IMR-90 (cell line): ENCODE data around the gene EIF4ENIF1. TPM values are rescaled to one million over a fixed set of nuclear protein-coding genes. Genes with fewer than 3 reads are reported as not detected.

Source experiments
- ATAC-seq: fragments of 200-7000 bp; cut with Tn5 transposase; 2 replicates; pipeline ENCODE4 v1.9.1; 2020; ENCODE audit warnings: low read depth, mild to moderate bottlenecking, moderate library complexity
- BruUV-seq: library from RNA; stranded (reverse); fragments of 400-500 nt; replicated peaks from 2 replicates; lab custom pipeline; 2021; lab: Mats Ljungman, UMichigan
- CTCF ChIA-PET: fragments of 300-600 bp; formaldehyde crosslinking; extraction: SDS; loops from one replicate; lab custom pipeline; 2021; ENCODE audit warnings: antibody characterized with exemption; lab: Yijun Ruan, JAX
- POLR2A ChIA-PET: fragments of 300-600 bp; sonication (Branson Sonifier 250); formaldehyde crosslinking; loops from one replicate; lab custom pipeline; 2022; ENCODE audit warnings: antibody characterized with exemption; ENCODE audit not compliant: unreplicated experiment; lab: Charles Lee
- DNase-seq: peaks from one replicate; pipeline ENCODE4 v3.0.0; 2013
- H2AFZ ChIP-seq: replicated peaks from 2 replicates; pipeline ENCODE3; 2013; ENCODE audit warnings: low read length, mild to moderate bottlenecking; ENCODE audit not compliant: poor library complexity
- H2AK5ac ChIP-seq: 2 replicates; pipeline ENCODE4 v1.6.1; 2013; ENCODE audit warnings: low read depth, low read length, inconsistent platforms
- H2AK9ac ChIP-seq: replicated peaks from 2 replicates; pipeline ENCODE3; 2013; ENCODE audit warnings: mild to moderate bottlenecking, low read depth, low read length, moderate library complexity; ENCODE audit not compliant: poor library complexity
- H2BK120ac ChIP-seq: 2 replicates; pipeline ENCODE4 v1.6.1; 2013; ENCODE audit warnings: low read depth, low read length, inconsistent platforms
- H2BK15ac ChIP-seq: 3 replicates; pipeline ENCODE4 v1.6.1; 2013; ENCODE audit warnings: low read depth, low read length, inconsistent platforms
- H2BK20ac ChIP-seq: 2 replicates; pipeline ENCODE4 v1.6.1; 2013; ENCODE audit warnings: low read depth, mild to moderate bottlenecking, inconsistent platforms, low read length, moderate library complexity
- H2BK5ac ChIP-seq: 2 replicates; pipeline ENCODE4 v1.6.1; 2013; ENCODE audit warnings: mild to moderate bottlenecking, low read depth, low read length, inconsistent platforms; ENCODE audit not compliant: poor library complexity, severe bottlenecking
- H3K14ac ChIP-seq: replicated peaks from 2 replicates; pipeline ENCODE4 v1.6.1; 2013; ENCODE audit warnings: low read depth, low read length, inconsistent platforms
- H3K18ac ChIP-seq: 2 replicates; pipeline ENCODE4 v1.6.1; 2013; ENCODE audit warnings: low read depth, low read length, control low read depth
- H3K23ac ChIP-seq: 2 replicates; pipeline ENCODE4 v1.6.1; 2013; ENCODE audit warnings: low read depth, low read length, inconsistent platforms
- H3K27ac ChIP-seq: 2 replicates; pipeline ENCODE4 v1.5.1; 2013; ENCODE audit warnings: mild to moderate bottlenecking, control low read depth, low read length; ENCODE audit not compliant: insufficient read depth
- H3K27me3 ChIP-seq: 2 replicates; pipeline ENCODE4 v1.6.1; 2013; ENCODE audit warnings: low read length; ENCODE audit not compliant: control insufficient read depth, insufficient read depth
- H3K36me3 ChIP-seq: 2 replicates; pipeline ENCODE4 v1.6.1; 2013; ENCODE audit warnings: low read length, mixed read lengths; ENCODE audit not compliant: control insufficient read depth, insufficient read depth
- H3K4ac ChIP-seq: 2 replicates; pipeline ENCODE4 v1.6.1; 2013; ENCODE audit warnings: low read depth, low read length, inconsistent platforms
- H3K4me1 ChIP-seq: 2 replicates; pipeline ENCODE4 v1.6.1; 2013; ENCODE audit warnings: low read length, mixed read lengths; ENCODE audit not compliant: control insufficient read depth, insufficient read depth
- H3K4me2 ChIP-seq: 2 replicates; pipeline ENCODE4 v1.6.1; 2013; ENCODE audit warnings: low read depth, mild to moderate bottlenecking, control low read depth, low read length, moderate library complexity
- H3K4me3 ChIP-seq: 2 replicates; pipeline ENCODE4 v1.5.1; 2013; ENCODE audit warnings: low read depth, mild to moderate bottlenecking, control low read depth, low read length, moderate library complexity; ENCODE audit not compliant: insufficient read depth
- H3K56ac ChIP-seq: 2 replicates; pipeline ENCODE4 v1.6.1; 2013; ENCODE audit warnings: low read length, inconsistent platforms; ENCODE audit not compliant: insufficient read depth; ENCODE audit errors: extremely low read depth
- H3K79me1 ChIP-seq, 2 experiments: 2 replicates each; pipeline ENCODE4 v1.6.1; 2013; ENCODE audit warnings: low read length in 2 of 2, inconsistent platforms in 1 of 2, low read depth in 1 of 2
- H3K9ac ChIP-seq: 2 replicates; pipeline ENCODE4 v1.6.1; 2013; ENCODE audit warnings: low read depth, low read length, control low read depth
- H3K9me1 ChIP-seq: 2 replicates; pipeline ENCODE4 v1.6.1; 2013; ENCODE audit warnings: low read length, inconsistent platforms; ENCODE audit not compliant: insufficient read depth
- H3K9me3 ChIP-seq: 2 replicates; pipeline ENCODE4 v1.6.1; 2013; ENCODE audit warnings: low read length; ENCODE audit not compliant: control insufficient read depth, insufficient read depth
- H4K20me1 ChIP-seq: 2 replicates; pipeline ENCODE4 v1.6.1; 2013; ENCODE audit warnings: low read length, inconsistent platforms; ENCODE audit not compliant: insufficient read depth
- H4K5ac ChIP-seq: 2 replicates; pipeline ENCODE4 v1.6.1; 2013; ENCODE audit warnings: mild to moderate bottlenecking, low read depth, low read length, control low read depth
- H4K8ac ChIP-seq, 2 experiments: 2 replicates each; pipeline ENCODE4 v1.6.1; 2013; ENCODE audit warnings: low read depth in 2 of 2, low read length in 2 of 2, control low read depth in 1 of 2, inconsistent platforms in 1 of 2
- H4K91ac ChIP-seq: 2 replicates; pipeline ENCODE4 v1.6.1; 2013; ENCODE audit warnings: low read depth, low read length, inconsistent platforms; ENCODE audit not compliant: insufficient read depth
- BHLHE40 ChIP-seq: fragments of 150-350 bp; IDR thresholded peaks from 2 replicates; pipeline ENCODE4 v1.6.1; 2016; ENCODE audit warnings: mild to moderate bottlenecking, low read depth, low read length
- MAFK ChIP-seq: IDR thresholded peaks from 2 replicates; pipeline ENCODE4 v1.6.1; 2012; ENCODE audit warnings: low read depth, low read length, improper control_type of control experiment
- POLR2A ChIP-seq: IDR thresholded peaks from 2 replicates; pipeline ENCODE4 v1.6.1; 2012; ENCODE audit warnings: mild to moderate bottlenecking, low read depth, low read length
- RFX5 ChIP-seq: IDR thresholded peaks from 2 replicates; pipeline ENCODE4 v1.8.0; 2012; ENCODE audit warnings: low read depth, mild to moderate bottlenecking, low read length, moderate library complexity
- WGBS, 2 experiments: methylation state at CpG; one replicate each; pipeline versions ENCODE4 v1.1.5 to v1.1.7; 2013; ENCODE audit warnings: missing lambda C conversion rate in 2 of 2; ENCODE audit not compliant: insufficient read length in 1 of 2; ENCODE audit errors: extremely low coverage in 2 of 2; 5-methylcytosine and 5-hydroxymethylcytosine counted together
- dilution Hi-C: fragments of 300-500 bp; cut with HindIII; formaldehyde crosslinking; loops from one replicate; pipeline ENCODE4 v1.14.3; 2018; ENCODE audit warnings: low sequenced_read_pairs; ENCODE audit not compliant: unreplicated experiment
- in situ Hi-C: fragments of 300-500 bp; cut with MboI; formaldehyde crosslinking; loops from 3 replicates; pipeline ENCODE4 v1.14.3; 2019; ENCODE audit warnings: low sequenced_read_pairs, inconsistent platforms, mixed read lengths
- intact Hi-C: fragments of 100-400 bp; cut with micrococcal nuclease; formaldehyde crosslinking; loops from 2 replicates; pipeline ENCODE4 v1.10.0; 2022
- polyA plus RNA-seq, 3 experiments: library from polyadenylated mRNA; depleted of rRNA; stranded (reverse); fragments of >200 nt; gene quantifications; 2 replicates each; pipeline ENCODE4 v1.2.3, GENCODE V29; 2012; ENCODE audit warnings: low replicate concordance in 1 of 3
- total RNA-seq: library from RNA; depleted of rRNA; stranded (reverse); fragments of >200 nt; gene quantifications from 2 replicates; pipeline ENCODE4 v1.2.3, GENCODE V29; 2012

Gene EIF4ENIF1
- total and polyA plus RNA-seq, 2 of the 4 experiments (the other 2 are of a cell fraction): 14.7 to 16.0 TPM

GRCh38 chr22:31530823-31531195, 41.2 kb upstream of the EIF4ENIF1 start:
- Histone ChIP-seq H4K20me1 (no peaks in the 10 kb centered on the region), H3K4me2 (peak overlapping the region; percentile 29)

More at GRCh38 chr22:31530823-31531195, 41.2 kb upstream of the EIF4ENIF1 start:
- Histone ChIP-seq H2AK9ac (no peak overlapping the region), H3K27me3 (no peaks in the 10 kb centered on the region), H3K9me3 (no peaks in the 10 kb centered on the region), H3K36me3 (no peaks in the 10 kb centered on the region; the same call in 1 of the 2 replicates), H3K4ac (peak overlapping the region; percentile 28; the same call in 1 of the 2 replicates), H3K4me3 (no peak overlapping the region), H3K23ac (no peak overlapping the region), H2AFZ (no peak overlapping the region), H2BK5ac (peak overlapping the region; percentile 69), H3K27ac (peak overlapping the region; percentile 73; the same call in 1 of the 2 replicates), H3K9me1 (no peaks in the 10 kb centered on the region), H3K4me1 (peaks cover 10% of the 10 kb centered on the region), H2AK5ac (no peak overlapping the region), H3K14ac (peak overlapping the region; percentile 27; the same call in 1 of the 2 replicates), H3K18ac (peak overlapping the region; percentile 63; the same call in 1 of the 2 replicates), H2BK120ac (peak overlapping the region; percentile 72), H4K8ac (peak overlapping the region in 1 of 2 experiments; percentile 74; a peak in 2 of 4 replicates), H4K5ac (peak overlapping the region; percentile 61), H3K56ac (no peak overlapping the region), H4K91ac (no peak overlapping the region), H3K9ac (no peak overlapping the region), H3K79me1 (peaks cover 5 to 12% of the 10 kb centered on the region in 2 experiments), H2BK20ac (peak overlapping the region; percentile 81; the same call in 1 of the 2 replicates), H2BK15ac (peak overlapping the region; percentile 16; the same call in 1 of the 3 replicates)
- no TSS peak for BruUV-seq
- intact Hi-C loops: loop anchor here (5.0 kb wide), 1 partner anchor 34 kb away; the partner anchor contains the start of gene SFI1
- ATAC-seq (peak; percentile 84), DNase-seq (no peak)
- ChIA-PET CTCF (interaction anchor here (0.7 to 1.2 kb wide), 2 partner anchors 26 to 439 kb away, joined by 3 to 4 read pairs; no protein-coding TSS in a partner anchor), POLR2A (no interaction called here)
- in situ Hi-C loops: no loop called here
- no CpG with 5 or more reads among the region's 3 CpGs for WGBS, 2 experiments
- dilution Hi-C loops: no loop called here
- TF ChIP-seq BHLHE40 (no peak), POLR2A (no peak), RFX5 (no peak), MAFK (peak; percentile 99)
